OCI-LY1 (cell line): ENCODE data around the gene GNGT2.

Experiments used
- H2AFZ ChIP-seq: fragments of 200-600 bp; sonication (generic), shearing (Covaris generic); 2 replicates; pipeline ENCODE4 v1.6.0; 2014; ENCODE audit warnings: antibody characterized with exemption, mild to moderate bottlenecking, low read length
- H3F3A ChIP-seq: fragments of 200-600 bp; sonication (generic), shearing (Covaris generic); 2 replicates; pipeline ENCODE4 v1.6.0; 2014; ENCODE audit warnings: mild to moderate bottlenecking, antibody characterized with exemption, low read length, moderate library complexity; ENCODE audit not compliant: insufficient read depth
- H3K27ac ChIP-seq: fragments of 200-600 bp; sonication (generic); 2 replicates; pipeline ENCODE4 v1.5.1; 2014; ENCODE audit warnings: low read length, mixed run types, mild to moderate bottlenecking, low read depth; ENCODE audit not compliant: poor library complexity, severe bottlenecking
- H3K27me3 ChIP-seq: fragments of 200-600 bp; sonication (generic); 2 replicates; pipeline ENCODE4 v1.6.0; 2014; ENCODE audit warnings: antibody characterized with exemption, mild to moderate bottlenecking, low read length, moderate library complexity; ENCODE audit not compliant: insufficient read depth
- H3K36me3 ChIP-seq: fragments of 200-600 bp; sonication (generic); 2 replicates; pipeline ENCODE4 v1.6.1; 2014; ENCODE audit warnings: mild to moderate bottlenecking, antibody characterized with exemption, low read length, moderate library complexity, mixed read lengths; ENCODE audit not compliant: insufficient read depth
- H3K4me1 ChIP-seq: fragments of 200-600 bp; sonication (generic); 2 replicates; pipeline ENCODE4 v1.5.1; 2014; ENCODE audit warnings: mild to moderate bottlenecking, low read length, moderate library complexity; ENCODE audit not compliant: insufficient read depth, severe bottlenecking
- H3K4me2 ChIP-seq: fragments of 200-600 bp; sonication (generic), shearing (Covaris generic); 2 replicates; pipeline ENCODE4 v1.6.1; 2014; ENCODE audit warnings: low read length
- H3K4me3 ChIP-seq: fragments of 200-600 bp; sonication (generic); 2 replicates; pipeline ENCODE4 v1.5.1; 2014; ENCODE audit warnings: low read length, low read depth, mild to moderate bottlenecking, mixed read lengths; ENCODE audit not compliant: poor library complexity, severe bottlenecking
- H3K79me2 ChIP-seq: fragments of 200-600 bp; shearing (Covaris generic); 2 replicates; pipeline ENCODE4 v1.6.1; 2016; ENCODE audit warnings: mixed run types, low read length, mixed read lengths; ENCODE audit not compliant: insufficient read depth
- H3K9ac ChIP-seq: fragments of 200-600 bp; sonication (generic), shearing (Covaris generic); 2 replicates; pipeline ENCODE4 v1.6.1; 2014; ENCODE audit warnings: mild to moderate bottlenecking, low read length, mixed read lengths
- H3K9me2 ChIP-seq: fragments of 200-600 bp; sonication (generic), shearing (Covaris generic); 2 replicates; pipeline ENCODE4 v1.6.1; 2014; ENCODE audit warnings: low read depth, mild to moderate bottlenecking, low read length, mixed read lengths
- H3K9me3 ChIP-seq: fragments of 200-600 bp; shearing (Covaris generic); 2 replicates; pipeline ENCODE4 v1.6.1; 2014; ENCODE audit warnings: low read length, mixed read lengths
- H4K20me1 ChIP-seq: fragments of 200-600 bp; sonication (generic), shearing (Covaris generic); 2 replicates; pipeline ENCODE4 v1.6.0; 2016; ENCODE audit warnings: mild to moderate bottlenecking, low read length; ENCODE audit not compliant: insufficient read depth
- CTCF ChIP-seq: fragments of 200-600 bp; sonication (generic), shearing (Covaris generic); IDR thresholded peaks from 2 replicates; pipeline ENCODE4 v1.5.1; 2017; ENCODE audit warnings: mild to moderate bottlenecking, antibody characterized with exemption, low read length, moderate library complexity, mixed read lengths
- EZH2 ChIP-seq: fragments of 200-600 bp; sonication (generic), shearing (Covaris generic); IDR thresholded peaks from 2 replicates; pipeline ENCODE4 v1.8.0; 2017; ENCODE audit warnings: borderline replicate concordance, mixed run types, mild to moderate bottlenecking, antibody characterized with exemption, low read length, moderate library complexity, mixed read lengths

GNGT2 gene

GRCh38 chr17:49255125-49255524 is 44.8 kb upstream of the GNGT2 start:
- H3K9me2 ChIP-seq, result no peaks in the 10 kb centered on the region
- no peaks in the 10 kb centered on the region for H4K20me1 ChIP-seq
- H3K4me3 ChIP-seq, result no peak overlapping the region
- no peak overlapping the region for H3K9ac ChIP-seq
- no peaks in the 10 kb centered on the region for H3K36me3 ChIP-seq
- no peak for TF ChIP-seq CTCF
- TF ChIP-seq EZH2, result no peak
- H2AFZ ChIP-seq, result no peak overlapping the region
- H3K79me2 ChIP-seq, result no peaks in the 10 kb centered on the region
- 0 out of 2 replicates have a peak, but pooled peaks cover 4% of the 10 kb centered on the region for H3K27me3 ChIP-seq
- H3K4me2 ChIP-seq, result no peak overlapping the region
- no peak overlapping the region for H3K27ac ChIP-seq
- H3F3A ChIP-seq, result no peaks in the 10 kb centered on the region
- H3K9me3 ChIP-seq, result no peaks in the 10 kb centered on the region
- H3K4me1 ChIP-seq, result peaks cover 4% of the 10 kb centered on the region

GRCh38 chr17:49254066-49254465 is 43.7 kb upstream of the GNGT2 start:
- Histone ChIP-seq H3K9ac (no peak overlapping the region), H3K36me3 (no peaks in the 10 kb centered on the region), H3K27me3 (0 out of 2 replicates have a peak, but pooled peaks cover 4% of the 10 kb centered on the region), H3F3A (no peaks in the 10 kb centered on the region), H3K79me2 (no peaks in the 10 kb centered on the region), H3K4me3 (no peak overlapping the region), H3K9me3 (no peaks in the 10 kb centered on the region), H3K4me2 (no peak overlapping the region), H2AFZ (no peak overlapping the region), H4K20me1 (no peaks in the 10 kb centered on the region), H3K4me1 (no peaks in the 10 kb centered on the region), H3K27ac (no peak overlapping the region), H3K9me2 (no peaks in the 10 kb centered on the region)
- no peak for TF ChIP-seq CTCF
- TF ChIP-seq EZH2, result no peak

GRCh38 chr17:49252148-49252695 is 41.8 kb upstream of the GNGT2 start:
- TF ChIP-seq CTCF, result no peak
- TF ChIP-seq EZH2, result no peak
- Histone ChIP-seq H3K9me3 (no peaks in the 10 kb centered on the region), H3K9ac (no peak overlapping the region), H3K27ac (no peak overlapping the region), H3K27me3 (0 out of 2 replicates have a peak, but pooled peaks cover 4% of the 10 kb centered on the region), H3K79me2 (no peaks in the 10 kb centered on the region), H3F3A (no peaks in the 10 kb centered on the region), H3K36me3 (no peaks in the 10 kb centered on the region), H4K20me1 (no peaks in the 10 kb centered on the region), H2AFZ (no peak overlapping the region), H3K4me3 (no peak overlapping the region), H3K4me1 (no peaks in the 10 kb centered on the region), H3K4me2 (no peak overlapping the region), H3K9me2 (no peaks in the 10 kb centered on the region)
